ENCODE measurements around the gene C6orf62.

GRCh38 chr6:24666097-24666640 lies 52.8 kb downstream of the C6orf62 start:
- TF ChIP-seq, protein P1, sequence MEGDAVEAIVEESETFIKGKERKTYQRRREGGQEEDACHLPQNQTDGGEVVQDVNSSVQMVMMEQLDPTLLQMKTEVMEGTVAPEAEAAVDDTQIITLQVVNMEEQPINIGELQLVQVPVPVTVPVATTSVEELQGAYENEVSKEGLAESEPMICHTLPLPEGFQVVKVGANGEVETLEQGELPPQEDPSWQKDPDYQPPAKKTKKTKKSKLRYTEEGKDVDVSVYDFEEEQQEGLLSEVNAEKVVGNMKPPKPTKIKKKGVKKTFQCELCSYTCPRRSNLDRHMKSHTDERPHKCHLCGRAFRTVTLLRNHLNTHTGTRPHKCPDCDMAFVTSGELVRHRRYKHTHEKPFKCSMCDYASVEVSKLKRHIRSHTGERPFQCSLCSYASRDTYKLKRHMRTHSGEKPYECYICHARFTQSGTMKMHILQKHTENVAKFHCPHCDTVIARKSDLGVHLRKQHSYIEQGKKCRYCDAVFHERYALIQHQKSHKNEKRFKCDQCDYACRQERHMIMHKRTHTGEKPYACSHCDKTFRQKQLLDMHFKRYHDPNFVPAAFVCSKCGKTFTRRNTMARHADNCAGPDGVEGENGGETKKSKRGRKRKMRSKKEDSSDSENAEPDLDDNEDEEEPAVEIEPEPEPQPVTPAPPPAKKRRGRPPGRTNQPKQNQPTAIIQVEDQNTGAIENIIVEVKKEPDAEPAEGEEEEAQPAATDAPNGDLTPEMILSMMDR (IDR thresholded peaks at IDR 0.05; ENCODE audit: low read depth, low read length) = no peak
- no peak for TF ChIP-seq EZH2phosphoT487 (IDR thresholded peaks at IDR 0.05; ENCODE audit: low read depth)
